GM21528 (cell line): Measurements from ENCODE around the gene GSTCD.
"Not testable (repeated sequence)": the region's sequence is repeated elsewhere in the genome, so short reads cannot be mapped to it uniquely, and the experiment has no call there.

Experiments used
- ATAC-seq: cut with Tn5 transposase; IDR thresholded peaks from one replicate; pipeline ENCODE4 v1.9.1; 2021; ENCODE audit warnings: mild to moderate bottlenecking, moderate library complexity; ENCODE audit not compliant: unreplicated experiment, low FRiP score

Gene GSTCD, protein sequence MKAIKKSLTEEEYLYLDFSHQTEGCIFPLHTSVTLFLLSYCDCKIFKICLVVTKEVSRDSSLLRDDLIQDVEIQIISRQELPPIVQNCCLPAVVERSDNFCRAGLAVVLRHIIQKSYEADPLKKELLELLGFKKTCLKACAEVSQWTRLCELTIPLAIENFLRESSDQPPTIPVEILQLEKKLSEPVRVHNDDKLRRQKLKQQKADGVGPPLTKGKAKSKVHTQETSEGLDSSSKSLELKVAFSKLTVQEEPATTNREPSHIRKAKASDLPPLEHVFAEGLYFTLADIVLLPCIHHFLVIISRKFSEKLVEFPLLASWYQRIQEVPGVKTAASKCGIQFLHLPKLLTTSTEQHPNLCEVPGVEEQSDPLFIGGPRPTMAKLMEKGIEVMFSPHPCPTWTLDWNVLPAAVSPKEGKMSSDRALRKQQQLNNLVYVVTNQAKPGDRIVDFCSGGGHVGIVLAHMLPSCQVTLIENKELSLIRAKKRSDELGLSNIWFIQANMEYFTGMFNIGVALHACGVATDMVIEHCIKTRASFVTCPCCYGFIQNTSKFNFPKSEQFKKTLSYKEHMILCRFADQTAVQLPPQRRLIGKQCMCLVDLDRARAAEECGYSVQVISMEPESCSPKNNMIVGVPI

GRCh38 chr4:105708181-105709080 lies at the start of gene GSTCD, which contains the start of gene INTS12:
TSS of gene GSTCD (plus strand) at chr4:105708784. CDS start at chr4:105717614, 8,830 bp downstream.
TSS of gene INTS12 (minus strand) at chr4:105708689. CDS start at chr4:105700005, 8,684 bp downstream.
- ATAC-seq: peak; percentile 81

DNA sequence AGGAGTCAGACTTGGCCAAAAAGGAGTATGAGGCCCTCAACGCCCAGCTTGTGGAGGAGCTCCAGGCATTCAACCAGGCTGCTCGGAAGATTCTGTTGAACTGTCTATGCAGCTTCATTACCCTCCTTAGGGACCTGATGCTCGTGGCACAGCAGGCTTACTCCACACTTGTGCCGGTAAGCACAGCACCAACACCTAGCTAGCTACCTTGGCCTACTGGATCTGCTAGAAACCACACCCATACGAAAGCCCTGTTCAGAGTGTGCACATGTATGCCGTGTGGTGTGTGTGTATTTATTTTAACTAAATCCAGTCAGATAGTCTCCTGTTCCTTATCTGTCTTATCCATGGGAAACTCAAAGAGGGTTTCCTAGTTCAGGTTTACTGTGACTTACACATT lies 49.4 kb upstream of the GSTCD start:
- no peak for ATAC-seq

- ATAC-seq: no peak
Observed at GRCh38 chr4:105661028-105661427, 47.6 kb upstream of the GSTCD start.

DNA sequence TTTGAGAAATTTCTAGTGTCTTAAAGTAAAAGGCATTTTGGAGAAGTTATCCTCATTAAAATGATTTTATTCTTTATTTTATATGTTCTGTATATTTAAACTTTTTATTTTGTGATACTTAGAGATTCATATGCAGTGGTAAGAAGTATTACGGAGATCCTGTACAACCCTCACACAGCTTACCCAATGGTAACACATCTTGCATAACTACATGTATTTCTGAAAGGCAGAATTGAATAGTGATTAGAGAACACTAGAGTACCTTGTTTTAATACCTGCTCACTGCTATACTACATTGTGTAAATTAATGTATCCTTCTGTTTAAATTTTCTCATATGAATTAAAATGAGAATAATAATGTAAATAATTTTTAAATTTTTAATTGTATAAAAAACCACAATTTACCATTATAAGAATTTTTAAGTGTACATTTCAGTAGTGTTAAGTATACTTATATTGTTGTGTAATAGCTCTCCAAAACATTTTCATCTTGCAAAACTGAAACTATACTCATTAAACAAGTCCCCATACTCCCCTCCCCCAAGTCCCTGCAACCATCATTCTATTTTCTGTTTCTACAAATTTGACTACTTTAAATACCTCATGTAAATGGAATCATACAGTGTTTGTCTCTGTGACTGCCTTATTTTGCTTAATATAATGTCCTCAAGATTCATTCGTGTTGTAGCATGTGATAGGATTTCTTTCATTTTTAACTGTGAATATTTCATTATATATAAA lies 45.5 kb upstream of the GSTCD start:
- ATAC-seq: no peak

GRCh38 chr4:105666693-105667092 lies 41.9 kb upstream of the GSTCD start:
- no peak for ATAC-seq

DNA sequence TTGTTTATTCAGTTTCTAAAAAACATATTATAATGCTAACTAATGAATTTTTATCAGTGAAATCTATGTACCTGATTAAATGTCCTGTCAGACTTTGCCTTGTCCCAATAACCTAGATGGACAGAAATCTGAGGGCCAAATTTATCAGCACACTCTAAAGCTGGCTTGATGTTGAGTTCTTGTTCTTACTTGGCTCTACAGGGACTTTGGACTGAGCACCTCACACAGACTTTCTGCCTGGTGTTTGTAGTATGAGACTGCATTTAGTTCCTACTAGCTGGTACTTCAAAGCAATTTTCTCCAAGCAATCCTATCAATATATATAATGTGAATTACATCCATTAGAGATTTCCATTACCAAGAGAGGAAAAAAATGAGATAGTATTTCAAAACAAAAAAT lies 37.9 kb upstream of the GSTCD start:
- no peak for ATAC-seq

GRCh38 chr4:105671301-105671700 lies 37.3 kb upstream of the GSTCD start:
- ATAC-seq: no peak

DNA sequence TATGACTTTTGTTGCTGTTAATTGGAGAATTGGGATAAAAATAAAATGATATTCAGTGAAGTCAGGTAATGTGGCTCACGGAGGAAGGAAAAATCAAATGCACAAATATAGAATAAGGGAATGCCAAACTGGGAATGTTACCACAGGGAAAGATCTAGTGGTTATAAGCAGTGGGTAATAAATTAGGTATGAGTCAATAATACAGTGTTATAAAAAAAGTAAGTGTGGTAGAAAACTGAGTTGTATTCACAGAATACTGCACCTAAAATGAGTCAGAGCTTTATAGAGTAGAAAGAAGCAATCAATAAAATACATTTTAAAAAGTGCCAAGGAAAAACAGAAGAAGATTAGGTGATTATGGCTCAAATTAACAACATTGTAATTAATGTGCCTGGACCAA lies 34.6 kb upstream of the GSTCD start:
- no peak for ATAC-seq

DNA sequence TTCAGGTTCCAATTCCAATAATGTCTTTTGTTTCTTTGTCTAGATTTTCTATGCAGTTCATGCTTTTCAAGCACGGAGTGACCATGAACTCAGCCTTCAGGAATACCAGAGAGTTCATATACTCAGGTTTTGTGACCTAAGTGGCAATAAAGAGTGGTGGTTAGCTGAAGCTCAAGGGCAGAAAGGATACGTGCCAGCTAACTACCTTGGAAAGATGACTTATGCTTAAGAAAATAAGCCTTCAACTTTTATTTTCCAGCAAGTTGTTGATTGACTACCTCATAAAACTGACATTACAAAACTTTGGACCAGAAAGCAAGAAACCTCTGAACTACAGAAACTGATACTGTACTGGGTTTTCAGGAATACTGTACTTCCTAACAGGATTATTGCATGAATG lies 30.9 kb upstream of the GSTCD start:
- no peak for ATAC-seq

DNA sequence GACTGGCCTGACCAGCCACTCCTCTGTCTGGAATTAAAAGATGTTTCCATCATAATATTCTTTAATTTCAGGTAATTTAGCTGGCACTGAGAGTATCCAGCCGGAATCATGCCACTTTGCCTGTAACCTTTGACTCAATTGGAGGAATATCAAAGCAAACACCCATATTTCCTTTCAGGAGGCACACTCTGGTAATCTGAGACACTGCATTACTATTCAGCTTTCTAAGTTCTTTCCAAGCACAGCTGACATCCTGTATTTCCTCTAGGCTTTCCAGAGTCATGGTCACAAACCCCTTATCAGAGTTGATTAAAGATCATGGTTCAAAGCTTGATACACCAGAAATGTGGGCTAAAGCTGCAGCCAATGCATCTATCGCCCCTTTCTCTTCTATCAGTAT lies 29.4 kb upstream of the GSTCD start:
- ATAC-seq: no peak

GRCh38 chr4:105683038-105683437 lies 25.5 kb upstream of the GSTCD start:
- no peak for ATAC-seq

DNA sequence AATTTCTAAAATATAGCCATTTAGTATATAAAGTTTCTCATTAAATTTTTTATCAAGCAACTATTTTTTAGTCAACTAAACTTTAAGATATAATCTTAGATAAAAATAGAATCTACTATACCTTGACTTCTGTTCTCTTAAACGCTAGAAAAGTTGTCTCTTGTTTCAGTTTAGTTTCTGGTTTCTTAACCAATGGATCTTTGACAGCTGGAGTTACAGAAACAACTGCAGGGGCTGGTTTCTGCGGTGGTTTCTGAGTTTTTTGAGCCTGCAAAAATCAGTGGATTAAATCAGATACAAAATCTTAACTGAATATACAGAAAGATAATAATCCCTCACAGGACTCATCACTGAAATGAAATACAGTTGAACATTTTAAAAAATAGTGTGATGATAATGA lies 22.0 kb upstream of the GSTCD start:
- ATAC-seq: no peak

DNA sequence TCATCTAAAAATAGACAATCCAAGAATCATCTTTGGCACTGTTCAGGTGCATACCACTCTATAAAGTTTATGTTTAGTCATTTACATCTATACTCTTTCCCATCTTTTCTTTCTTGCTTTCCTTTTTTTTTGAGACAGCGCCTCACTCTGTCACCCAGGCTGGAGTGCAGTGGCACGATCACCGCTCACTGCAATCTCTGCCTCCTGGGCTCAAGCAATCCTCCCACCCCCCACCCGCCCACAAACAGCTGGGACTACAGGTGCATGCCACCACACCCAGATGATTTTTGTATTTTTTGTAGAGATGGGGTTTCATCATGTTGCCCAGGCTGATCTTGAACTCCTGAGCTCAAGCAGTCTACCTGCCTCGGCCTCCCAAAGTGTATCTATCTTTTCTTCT lies 13.8 kb upstream of the GSTCD start:
- ATAC-seq: not testable (repeated sequence)

GRCh38 chr4:105695832-105696231 lies 12.8 kb upstream of the GSTCD start:
- not testable (repeated sequence) for ATAC-seq

DNA sequence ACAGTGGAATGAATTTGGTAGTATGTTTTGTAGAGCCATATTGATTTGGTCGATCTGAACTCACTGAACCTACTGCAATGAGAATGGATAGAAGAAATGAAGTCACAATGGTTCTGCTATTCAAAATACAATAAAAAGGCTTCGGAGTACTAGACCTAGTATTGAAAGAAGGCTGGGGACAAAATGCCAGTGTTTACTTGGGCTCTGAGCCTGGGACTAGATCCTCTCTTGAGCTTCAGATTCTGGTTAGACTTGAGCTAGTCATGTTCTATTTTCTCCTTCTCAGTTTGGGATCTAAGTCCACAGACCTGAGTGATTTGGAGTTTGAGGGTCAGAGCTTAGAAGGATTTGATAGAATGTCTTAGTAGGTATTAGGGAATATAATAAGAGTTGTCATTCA lies 10.0 kb upstream of the GSTCD start:
- ATAC-seq: no peak

GRCh38 chr4:105707782-105708180 lies 803 bp upstream of the GSTCD start:
- ATAC-seq: no peak

DNA sequence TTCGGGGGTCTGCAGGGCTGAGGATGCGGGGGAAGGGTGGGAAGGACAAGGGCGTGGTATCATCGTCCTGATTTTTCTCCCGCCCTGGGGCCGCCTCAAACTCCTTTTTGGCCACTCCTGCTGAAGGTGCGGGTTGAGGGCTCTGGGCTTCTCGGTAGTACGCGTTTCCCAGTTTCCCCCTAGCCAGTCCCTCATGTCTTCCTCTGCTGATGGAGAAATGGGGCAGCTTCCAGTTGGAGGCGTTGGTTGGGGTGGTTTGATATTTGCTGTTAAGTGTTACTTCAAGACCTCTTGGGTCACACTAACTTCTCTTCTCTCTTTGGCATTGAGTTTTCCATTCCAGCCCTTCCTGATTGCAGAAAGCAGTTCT lies 482 bp downstream of the GSTCD start:
- peak; percentile 46 for ATAC-seq

DNA sequence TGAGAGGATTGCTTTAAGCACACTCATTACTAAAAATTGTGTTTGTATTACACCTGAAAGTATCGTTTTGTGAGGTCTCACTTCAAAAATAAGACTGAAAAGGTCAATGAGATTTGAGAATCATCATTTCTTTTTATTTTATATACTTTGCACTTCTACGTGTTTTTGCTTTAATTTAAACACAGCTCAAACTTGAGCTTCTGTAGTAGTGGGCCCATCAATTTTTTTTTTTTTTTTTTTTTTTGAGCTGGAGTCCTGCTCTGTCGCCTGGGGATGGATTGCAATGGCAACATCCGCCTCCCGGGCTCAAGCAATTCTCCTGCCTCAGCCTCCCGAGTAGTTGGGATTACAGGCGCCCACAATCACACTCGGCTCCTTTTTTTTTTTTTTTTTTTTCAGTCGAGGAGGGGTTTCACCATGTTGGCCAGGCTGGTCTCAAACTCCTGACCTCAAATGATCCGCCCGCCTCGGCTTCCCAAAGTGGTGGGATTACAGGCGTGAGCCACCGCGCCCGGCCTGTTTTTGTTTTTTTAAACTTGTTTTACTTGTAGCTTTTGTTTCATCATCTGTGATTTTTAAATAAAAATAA lies 1.5 kb downstream of the GSTCD start:
- ATAC-seq: no peak

GRCh38 chr4:105710678-105711077 lies 2.1 kb downstream of the GSTCD start:
- no peak for ATAC-seq

DNA sequence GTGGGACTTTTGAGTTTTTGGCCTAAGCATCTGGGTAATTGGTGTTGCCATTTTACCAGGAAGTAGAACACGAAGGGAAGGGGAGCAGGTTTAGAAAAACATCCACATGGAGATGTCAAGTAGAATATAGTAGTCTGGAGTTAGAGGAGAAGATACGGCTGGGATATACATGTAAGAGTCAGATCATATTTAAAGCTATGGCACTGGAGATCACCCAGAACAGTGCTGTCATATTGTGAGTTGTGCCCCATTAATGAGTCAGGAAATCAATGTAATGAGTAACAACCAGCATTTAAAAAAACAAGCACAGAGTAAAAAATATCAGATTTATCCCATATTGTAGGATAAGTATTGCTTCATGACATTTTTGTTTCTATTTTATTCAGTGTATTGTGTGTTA lies 4.2 kb downstream of the GSTCD start:
- ATAC-seq: no peak
